AG04450 (cell line): ENCODE data around the gene NOL8. TPM values are rescaled to one million over a fixed set of nuclear protein-coding genes. Genes with fewer than 3 reads are reported as not detected.

Source experiments
- CTCF ChIA-PET: fragments of 300-600, 350-600 bp; formaldehyde crosslinking; extraction: SDS; loops from one replicate; lab custom pipeline; 2022; ENCODE audit warnings: antibody characterized with exemption, inconsistent platforms; lab: Charles Lee
- POLR2A ChIA-PET: fragments of 350-600 bp; formaldehyde crosslinking; extraction: SDS; loops from one replicate; lab custom pipeline; 2021; ENCODE audit warnings: antibody characterized with exemption, inconsistent platforms; lab: Yijun Ruan, JAX
- DNase-seq: peaks from one replicate; pipeline ENCODE4 v3.0.0-alpha.2; 2011; ENCODE audit warnings: low read depth, low spot score
- H3K27ac ChIP-seq: one replicate; pipeline ENCODE4 v1.5.1; 2012; ENCODE audit warnings: low read depth, low read length, control low read depth
- H3K27me3 ChIP-seq: one replicate; pipeline ENCODE4 v1.6.0; 2012; ENCODE audit warnings: low read length; ENCODE audit not compliant: control insufficient read depth, insufficient read depth
- H3K4me3 ChIP-seq: 2 replicates; pipeline ENCODE4 v1.5.1; 2011; ENCODE audit warnings: mild to moderate bottlenecking, low read depth, low read length, control low read depth
- H3K9me3 ChIP-seq: 2 replicates; pipeline ENCODE4 v1.5.1; 2012; ENCODE audit warnings: low read length; ENCODE audit not compliant: control insufficient read depth, insufficient read depth
- CTCF ChIP-seq: IDR thresholded peaks from 2 replicates; pipeline ENCODE4 v1.5.1; 2011; ENCODE audit warnings: low read depth, low read length, control low read depth, inconsistent platforms
- polyA plus RNA-seq: library from polyadenylated mRNA; depleted of rRNA; stranded (reverse); fragments of >200 nt; gene quantifications from 2 replicates; pipeline ENCODE4 v1.2.3, GENCODE V29; 2011

NOL8 gene
- polyA plus RNA-seq, 1 experiment: 27.9 TPM

- Histone ChIP-seq H3K27me3 (no peaks in the 10 kb centered on the region), H3K27ac (no peak overlapping the region), H3K4me3 (no peak overlapping the region), H3K9me3 (no peaks in the 10 kb centered on the region)
- ChIA-PET POLR2A (interaction anchor here (1.6 kb wide), 1 partner anchor 8 kb away, joined by 4 read pairs; no protein-coding TSS in a partner anchor), CTCF (interaction anchor here (0.6 to 1.0 kb wide), 3 partner anchors 51 to 170 kb away, joined by 3 read pairs; no protein-coding TSS in a partner anchor)
- no peak for TF ChIP-seq CTCF
- DNase-seq: no peak
Observed at GRCh38 chr9:92308893-92309292, 16.3 kb downstream of the NOL8 start.

- TF ChIP-seq CTCF: no peak
- H3K9me3 ChIP-seq: no peaks in the 10 kb centered on the region
- ChIA-PET POLR2A (no interaction called here), CTCF (interaction anchor here (1.4 to 2.9 kb wide), 2 partner anchors 20 to 162 kb away, joined by 3 to 10 read pairs; no protein-coding TSS in a partner anchor)
- H3K27ac ChIP-seq: no peak overlapping the region
- no peak for DNase-seq
- H3K4me3 ChIP-seq: no peak overlapping the region
- H3K27me3 ChIP-seq: no peaks in the 10 kb centered on the region
Observed at GRCh38 chr9:92300936-92301335, 24.2 kb downstream of the NOL8 start.

GRCh38 chr9:92299116-92299515 lies 26.0 kb downstream of the NOL8 start:
- no peak for TF ChIP-seq CTCF
- DNase-seq: no peak
- Histone ChIP-seq H3K4me3 (no peak overlapping the region), H3K27me3 (no peaks in the 10 kb centered on the region), H3K27ac (no peak overlapping the region), H3K9me3 (no peaks in the 10 kb centered on the region)
- POLR2A ChIA-PET: no interaction called here
- CTCF ChIA-PET: interaction anchor here (1.2 kb wide), 1 partner anchor 25 kb away, joined by 3 read pairs; no protein-coding TSS in a partner anchor

- POLR2A ChIA-PET: no interaction called here
- Histone ChIP-seq H3K9me3 (no peaks in the 10 kb centered on the region), H3K27ac (no peak overlapping the region), H3K27me3 (no peaks in the 10 kb centered on the region), H3K4me3 (no peak overlapping the region)
- no peak for DNase-seq
- no peak for TF ChIP-seq CTCF
- CTCF ChIA-PET: interaction anchor here (0.8 to 1.2 kb wide), 2 partner anchors 19 to 26 kb away, joined by 3 read pairs; no protein-coding TSS in a partner anchor
Observed at GRCh38 chr9:92298036-92298435, 27.1 kb downstream of the NOL8 start.

- H3K27ac ChIP-seq: no peak overlapping the region
- TF ChIP-seq CTCF: no peak
- H3K27me3 ChIP-seq: no peaks in the 10 kb centered on the region
- CTCF ChIA-PET: no interaction called here
- H3K4me3 ChIP-seq: no peak overlapping the region
- POLR2A ChIA-PET: no interaction called here
- no peaks in the 10 kb centered on the region for H3K9me3 ChIP-seq
- DNase-seq: no peak
Observed at GRCh38 chr9:92297611-92298010, 27.5 kb downstream of the NOL8 start.
